Measurements from ENCODE around the gene KIR2DL4.

Gene KIR2DL4

DNA sequence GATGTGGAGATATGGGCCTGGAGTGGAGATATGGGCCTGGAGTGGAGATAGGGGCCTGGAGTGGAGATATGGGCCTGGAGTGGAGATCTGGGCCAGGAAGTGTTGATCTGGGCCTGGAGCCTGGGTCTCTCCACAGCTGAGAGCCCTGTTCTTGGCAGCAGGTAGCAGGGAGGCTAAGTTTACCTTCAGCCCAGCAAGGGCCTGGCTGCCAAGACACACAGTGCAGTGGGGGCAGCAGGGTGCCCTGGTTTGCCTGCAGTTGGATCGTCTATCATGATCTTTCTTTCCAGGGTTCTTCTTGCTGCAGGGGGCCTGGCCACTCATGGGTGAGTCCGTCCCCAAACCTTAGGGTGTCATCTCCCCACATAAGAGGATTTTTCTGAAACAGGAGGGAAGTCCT lies 47.5 kb downstream of the KIR2DL4 start:
- TF ChIP-seq GATA2 (IDR thresholded peaks at IDR 0.05; ENCODE audit: low read depth, low read length) (no peak), GATA3 (IDR thresholded peaks at IDR 0.05; ENCODE audit: low read depth, low read length) (no peak)

DNA sequence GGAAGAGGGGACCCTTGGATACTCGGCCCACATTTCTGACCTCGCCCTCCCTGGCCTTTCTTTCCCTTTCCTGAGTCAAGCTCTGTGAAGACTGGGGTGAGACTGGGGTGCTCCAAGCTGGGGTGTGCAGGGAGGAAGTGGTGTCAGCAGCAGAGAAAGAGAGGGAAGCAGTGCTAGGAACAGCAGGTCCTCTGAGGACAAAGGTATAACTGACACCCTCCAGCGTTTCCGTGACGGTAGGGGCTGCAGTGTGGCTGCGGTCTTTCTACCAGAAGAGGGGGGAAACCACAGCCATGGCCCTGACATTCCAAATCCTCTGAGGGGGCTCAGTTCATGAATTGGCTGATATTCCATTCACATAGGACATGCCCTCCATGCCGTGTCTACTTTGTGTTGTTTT lies 47.9 kb downstream of the KIR2DL4 start:
- TF ChIP-seq GATA3 (IDR thresholded peaks at IDR 0.05; ENCODE audit: low read depth, low read length), result no peak
- TF ChIP-seq GATA2 (IDR thresholded peaks at IDR 0.05; ENCODE audit: low read depth, low read length), result no peak
